Right kidney (tissue), 1 donor: Measurements from ENCODE around the gene UBL4A.
"Not testable (repeated sequence)": the region's sequence is repeated elsewhere in the genome, so short reads cannot be mapped to it uniquely, and the experiment has no call there.

Experiments
- DNase-seq: peaks from one replicate; pipeline ENCODE4 v3.0.0-alpha.2; 2016

Gene UBL4A

GRCh38 chrX:154511761-154512160 is 25.3 kb upstream of the UBL4A start:
- no peak for DNase-seq

GRCh38 chrX:154509455-154509854 is 23.0 kb upstream of the UBL4A start:
- DNase-seq: no peak

- DNase-seq: no peak
These were observed 21.9 kb upstream of the UBL4A start for GRCh38 chrX:154508384-154508745.

- DNase-seq: no peak
These were observed 21.4 kb upstream of the UBL4A start for GRCh38 chrX:154507673-154508383.

DNA sequence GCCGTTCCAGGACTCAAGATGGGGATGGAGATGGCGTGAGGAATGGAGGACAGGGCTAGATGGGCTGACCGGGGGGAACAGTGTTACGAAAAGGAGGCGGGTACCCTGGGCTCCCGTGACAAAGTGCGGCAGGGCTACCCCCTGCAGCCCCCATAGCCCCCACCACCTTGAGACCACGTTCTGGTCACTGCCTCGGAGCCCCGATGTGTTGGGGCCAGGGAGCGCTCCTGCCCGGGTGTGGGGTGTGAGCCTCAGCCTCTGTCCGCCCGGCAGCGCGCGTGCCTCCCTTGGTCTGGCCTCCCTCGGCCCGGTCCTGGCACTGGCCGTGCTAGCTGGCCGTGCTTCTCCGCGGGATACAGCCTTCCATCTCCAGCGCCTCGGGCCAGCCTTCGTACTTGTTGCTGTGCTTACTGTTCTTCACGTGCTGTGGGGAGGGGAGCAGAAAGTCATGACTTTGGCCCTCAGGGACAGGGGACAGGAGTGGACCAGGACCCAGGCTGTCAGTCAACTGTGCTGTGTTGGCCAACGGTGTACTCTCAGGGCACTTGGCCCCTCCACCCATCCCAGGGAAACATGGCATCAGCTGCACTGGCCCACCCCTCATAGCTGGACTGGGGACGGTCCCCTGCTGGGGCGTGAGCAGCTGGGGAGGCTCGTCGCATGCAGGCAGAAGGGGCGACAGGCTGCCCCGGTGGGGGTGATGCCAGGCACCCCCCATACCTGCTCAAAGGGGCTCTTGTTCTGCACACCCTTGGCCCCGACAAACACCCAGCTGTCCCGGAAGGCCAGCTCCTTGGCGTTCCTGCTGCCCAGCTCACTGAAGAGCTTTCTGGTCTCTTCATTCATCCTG is 20.3 kb upstream of the UBL4A start:
- DNase-seq: no peak

DNA sequence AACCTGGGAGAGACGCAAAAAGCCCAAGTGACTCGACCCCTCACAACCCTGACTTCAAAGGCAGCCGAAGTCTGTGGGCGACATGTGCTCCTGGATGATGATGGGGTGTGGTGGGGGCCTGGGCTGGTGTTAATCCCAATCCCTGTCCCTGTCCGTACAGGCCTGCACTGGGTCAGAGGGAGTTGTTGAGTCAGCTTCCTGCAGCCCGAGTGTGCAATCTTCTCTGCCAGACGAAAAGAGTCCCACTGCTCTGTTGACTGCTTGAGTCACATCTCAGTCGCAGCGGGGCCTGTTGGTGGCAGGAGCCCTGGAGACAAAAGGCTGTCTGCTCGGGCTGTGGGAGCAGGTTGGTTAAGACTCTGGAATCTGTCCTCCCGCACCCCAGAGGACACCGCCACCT is 19.3 kb upstream of the UBL4A start:
- no peak for DNase-seq

DNA sequence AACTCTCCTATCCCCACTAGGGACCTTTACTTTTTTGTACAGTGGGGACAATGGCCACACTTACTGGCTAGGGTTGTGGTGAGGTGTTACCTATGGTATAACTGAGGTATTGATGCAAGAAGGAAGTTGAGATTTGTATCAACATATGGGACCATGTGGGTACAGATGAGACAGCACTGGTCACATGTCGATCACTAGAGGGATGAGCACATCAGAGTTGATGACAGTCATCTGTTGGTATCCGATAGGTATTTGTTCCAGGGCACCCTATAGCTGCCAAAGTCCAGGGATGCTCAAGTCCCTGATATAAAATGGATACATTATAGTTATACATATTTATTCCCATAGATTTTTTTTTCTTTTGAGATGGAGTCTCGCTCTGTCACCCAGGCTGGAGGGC is 16.6 kb upstream of the UBL4A start:
- DNase-seq: no peak

DNA sequence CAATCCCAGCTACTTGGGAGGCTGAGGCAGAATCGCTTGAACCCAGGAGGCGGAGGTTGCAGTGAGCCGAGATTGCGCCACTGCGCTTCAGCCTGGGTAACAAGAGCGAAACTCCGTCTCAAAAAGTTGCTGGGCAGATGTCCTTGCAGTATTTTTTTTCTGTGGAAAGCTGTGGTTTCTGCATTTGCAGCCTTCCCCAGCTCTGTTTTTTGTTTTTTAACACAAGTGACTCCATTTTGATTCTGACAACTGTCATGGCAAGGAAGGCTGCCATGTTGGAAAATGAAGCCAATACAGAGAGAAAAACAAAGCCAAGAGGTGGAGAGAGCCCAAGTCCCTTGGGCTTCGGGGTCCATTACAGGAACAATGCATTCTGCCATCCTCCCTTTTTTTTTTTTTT is 15.7 kb upstream of the UBL4A start:
- no peak for DNase-seq

DNA sequence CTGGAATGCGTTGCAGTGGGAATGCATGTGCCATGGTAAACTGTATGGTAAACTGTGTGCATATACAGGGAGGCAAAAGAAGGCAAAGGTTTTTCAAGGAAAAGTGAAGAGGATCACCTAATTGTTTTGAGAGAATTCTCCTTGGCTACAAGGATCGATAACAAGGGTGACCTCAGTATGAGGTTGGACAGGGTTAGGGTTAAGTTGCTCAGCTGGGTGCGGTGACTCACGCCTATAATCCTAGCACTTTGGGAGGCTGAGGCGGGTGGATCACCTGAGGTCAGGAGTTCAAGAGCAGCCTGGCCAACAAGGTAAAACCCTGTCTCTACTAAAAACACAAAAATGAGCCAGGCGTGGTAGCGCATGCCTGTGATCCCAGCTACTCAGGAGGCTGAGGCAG is 15.0 kb upstream of the UBL4A start:
- not testable (repeated sequence) for DNase-seq

DNA sequence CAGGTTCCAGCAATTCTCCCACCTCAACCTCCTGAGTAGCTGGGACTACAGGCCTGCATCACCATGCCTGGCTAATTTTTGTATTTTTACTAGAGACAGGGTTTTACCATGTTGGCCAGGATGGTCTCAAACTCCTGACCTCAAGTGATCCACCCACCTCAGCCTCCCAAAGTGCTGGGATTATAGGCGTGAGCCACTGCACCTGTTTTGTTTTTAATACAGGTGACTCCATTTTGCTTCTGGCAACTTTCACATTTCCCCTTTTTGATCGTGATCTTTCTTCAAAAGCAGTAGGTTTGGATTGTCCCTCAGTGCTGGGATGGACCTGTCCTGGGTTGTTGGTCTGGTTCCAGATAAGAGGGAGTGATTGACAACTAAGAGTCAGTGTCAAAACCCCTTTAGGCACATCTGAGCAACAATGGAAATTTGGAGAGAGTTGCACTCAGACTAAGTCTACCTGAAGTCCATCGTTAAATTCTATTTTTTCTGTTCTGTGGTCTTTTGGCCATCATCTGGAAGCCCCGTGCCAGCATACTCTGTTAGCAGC is 10.2 kb upstream of the UBL4A start:
- DNase-seq: not testable (repeated sequence)

- DNase-seq: no peak
These were observed 9.1 kb upstream of the UBL4A start for GRCh38 chrX:154495472-154495922.

DNA sequence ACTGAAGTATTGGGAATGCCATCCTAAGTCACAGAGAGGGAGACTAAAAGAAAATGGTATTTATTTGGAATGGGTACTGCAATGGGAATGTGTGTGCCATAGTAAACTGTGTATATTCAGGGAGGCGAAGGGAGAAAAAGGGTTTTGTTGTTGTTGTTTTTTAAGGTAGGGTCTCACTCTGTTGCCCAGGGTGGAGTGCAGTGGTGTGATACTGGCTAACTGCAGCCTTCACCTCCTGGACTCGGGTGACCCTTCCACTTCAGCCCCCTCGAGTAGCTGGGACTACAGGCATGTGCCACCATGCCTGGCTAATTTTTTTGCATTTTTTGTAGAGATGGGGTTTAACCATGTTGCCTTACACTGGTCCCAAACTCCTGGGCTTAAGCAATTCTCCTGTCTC is 8.3 kb upstream of the UBL4A start:
- no peak for DNase-seq

DNA sequence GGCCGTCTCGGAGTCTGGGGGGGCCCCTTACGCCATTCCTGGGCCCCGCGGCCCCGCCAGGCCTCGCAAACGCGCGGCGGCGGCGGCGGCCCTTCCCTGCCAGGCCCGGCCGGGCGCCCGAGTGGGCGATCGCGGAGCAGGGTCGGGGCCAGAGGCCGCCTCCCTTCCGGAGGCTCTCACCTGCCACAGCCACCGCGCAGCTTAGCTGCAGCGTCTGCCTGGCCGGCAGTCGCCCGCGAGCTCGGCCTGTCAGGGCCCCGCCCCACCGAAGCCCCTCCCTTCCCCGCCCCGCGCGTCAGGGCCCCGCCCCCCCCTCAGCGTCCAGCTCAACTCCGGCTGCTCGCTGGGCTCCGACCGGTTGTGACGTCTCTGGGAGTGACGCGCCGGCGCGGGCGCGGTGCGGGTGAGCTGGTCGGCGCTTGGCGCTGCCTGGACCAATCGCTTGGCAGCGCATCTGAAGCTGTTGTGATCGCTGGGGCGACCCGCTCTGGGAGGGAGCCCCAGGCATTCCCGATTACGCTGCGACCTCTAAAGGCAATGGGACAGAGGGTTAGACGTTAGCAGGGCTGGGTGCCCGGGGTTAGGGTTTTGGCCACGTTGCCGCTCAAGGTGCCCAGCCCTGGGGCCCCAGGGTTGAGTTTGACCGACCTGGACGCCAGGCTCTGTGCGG is 4.1 kb upstream of the UBL4A start, which contains the start of gene SLC10A3:
TSS of gene SLC10A3 (minus strand) at position 216 of the 670 bp plus-strand sequence. CDS start 1,689 bp downstream, outside the sequence.
- DNase-seq: peak; percentile 75

DNA sequence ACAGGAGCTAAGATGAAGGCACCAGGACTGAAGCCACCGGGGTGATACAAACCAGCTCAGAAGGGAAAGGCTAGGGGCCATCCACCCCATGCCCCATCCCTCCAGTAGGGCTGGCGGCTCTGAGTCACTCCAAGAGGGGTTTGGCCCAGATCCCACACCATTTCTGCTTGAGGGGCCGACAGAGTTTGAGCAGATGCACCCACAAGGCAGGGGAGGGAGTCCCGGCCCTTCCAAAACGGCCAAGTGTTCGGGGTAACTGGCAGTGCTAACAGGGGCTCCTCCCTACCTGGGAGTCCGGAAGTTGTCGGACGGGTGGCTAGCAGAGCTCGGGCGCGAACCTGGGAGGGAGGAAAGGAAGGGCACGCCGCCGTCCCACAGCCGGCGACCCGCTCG is 3.6 kb upstream of the UBL4A start:
- peak; percentile 52 for DNase-seq

DNA sequence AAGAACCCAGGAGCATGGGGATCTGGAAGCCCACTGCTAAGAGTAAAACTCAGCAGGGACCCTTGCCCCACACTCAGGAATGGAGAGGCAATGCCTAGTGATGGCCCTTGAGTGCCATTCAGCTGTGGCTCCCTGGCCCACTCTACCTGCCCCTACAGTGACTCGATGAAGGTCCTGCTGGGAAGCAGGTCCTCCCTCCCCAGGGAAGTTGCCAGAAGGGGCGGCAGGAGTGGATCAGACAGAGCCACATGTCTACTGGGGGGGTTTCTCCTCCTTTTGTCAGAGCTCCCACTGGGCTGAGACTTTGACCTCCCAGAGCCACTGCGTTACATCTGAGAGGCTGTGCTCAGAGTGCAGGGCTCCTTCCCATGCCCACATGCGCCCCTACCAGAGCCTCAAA is 2.8 kb upstream of the UBL4A start:
- no peak for DNase-seq

DNA sequence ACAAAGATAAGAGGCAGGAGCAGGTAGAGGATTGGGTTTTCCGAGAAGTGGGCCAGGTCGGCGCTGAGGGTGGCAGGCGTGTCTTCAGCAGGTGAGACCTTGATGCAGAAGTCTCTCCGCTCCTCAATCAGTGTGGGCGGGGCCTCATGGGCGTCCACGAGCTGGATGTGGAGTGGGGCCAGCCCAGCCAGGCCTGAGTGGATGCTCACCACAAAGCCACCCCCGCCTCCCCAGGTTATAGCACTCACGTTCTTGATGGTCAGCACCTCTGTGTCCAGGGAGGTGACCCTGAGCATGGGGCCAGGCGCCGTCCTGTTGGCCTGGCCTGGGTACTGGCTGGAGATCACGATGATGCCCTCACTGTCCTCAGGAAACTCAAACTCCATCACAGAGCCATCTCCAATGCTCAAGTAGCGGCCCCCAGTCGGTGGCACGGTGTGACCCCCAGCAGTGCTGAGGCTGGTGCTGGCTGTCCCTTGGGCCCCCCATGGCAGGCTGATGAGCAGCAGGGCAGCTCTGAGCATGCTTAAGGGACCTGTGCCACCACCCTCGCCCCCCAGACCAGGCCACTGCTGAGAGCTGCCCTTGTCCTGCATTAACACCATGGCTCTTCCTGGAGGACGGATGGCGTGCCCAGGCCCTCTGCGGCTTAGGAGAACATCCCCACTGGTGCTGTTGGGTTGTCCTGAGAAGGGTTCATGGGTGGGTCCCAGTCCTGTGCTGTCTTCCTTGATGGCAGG is 2.1 kb upstream of the UBL4A start:
- DNase-seq: no peak

GRCh38 chrX:154487518-154488290 is 1.3 kb upstream of the UBL4A start:
- no peak for DNase-seq

- peak; percentile 58 for DNase-seq
These were observed 391 bp downstream of the UBL4A start for GRCh38 chrX:154486052-154486395.

- DNase-seq: no peak
These were observed 1.0 kb downstream of the UBL4A start for GRCh38 chrX:154485150-154486051.
